ENCODE data around the gene DES. TPM values are rescaled to one million over a fixed set of nuclear protein-coding genes. Genes with fewer than 3 reads are reported as not detected.

Gene DES
- total RNA-seq, 1 donor from 2014 or later, result 182 TPM

- H3K4me1 ChIP-seq, result peaks cover 2 to 5% of the 10 kb centered on the region in 2 donors
- intact Hi-C loops (cut with DNase I), result no loop called here
- DNase-seq (ENCODE audit: low spot score in 2 of 2), result no peak
- H3K27me3 ChIP-seq, result no peaks in the 10 kb centered on the region
- H3K36me3 ChIP-seq, result peaks cover 50 to 64% of the 10 kb centered on the region in 2 donors
- H3K9me3 ChIP-seq, result no peaks in the 10 kb centered on the region
- H3K4me3 ChIP-seq, result no peak overlapping the region
- no peak overlapping the region for H3K27ac ChIP-seq
- TF ChIP-seq, protein P1, sequence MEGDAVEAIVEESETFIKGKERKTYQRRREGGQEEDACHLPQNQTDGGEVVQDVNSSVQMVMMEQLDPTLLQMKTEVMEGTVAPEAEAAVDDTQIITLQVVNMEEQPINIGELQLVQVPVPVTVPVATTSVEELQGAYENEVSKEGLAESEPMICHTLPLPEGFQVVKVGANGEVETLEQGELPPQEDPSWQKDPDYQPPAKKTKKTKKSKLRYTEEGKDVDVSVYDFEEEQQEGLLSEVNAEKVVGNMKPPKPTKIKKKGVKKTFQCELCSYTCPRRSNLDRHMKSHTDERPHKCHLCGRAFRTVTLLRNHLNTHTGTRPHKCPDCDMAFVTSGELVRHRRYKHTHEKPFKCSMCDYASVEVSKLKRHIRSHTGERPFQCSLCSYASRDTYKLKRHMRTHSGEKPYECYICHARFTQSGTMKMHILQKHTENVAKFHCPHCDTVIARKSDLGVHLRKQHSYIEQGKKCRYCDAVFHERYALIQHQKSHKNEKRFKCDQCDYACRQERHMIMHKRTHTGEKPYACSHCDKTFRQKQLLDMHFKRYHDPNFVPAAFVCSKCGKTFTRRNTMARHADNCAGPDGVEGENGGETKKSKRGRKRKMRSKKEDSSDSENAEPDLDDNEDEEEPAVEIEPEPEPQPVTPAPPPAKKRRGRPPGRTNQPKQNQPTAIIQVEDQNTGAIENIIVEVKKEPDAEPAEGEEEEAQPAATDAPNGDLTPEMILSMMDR (IDR thresholded peaks at IDR 0.05), result no peak
These were observed 36.7 kb upstream of the DES start for GRCh38 chr2:219381448-219381847.

DNA sequence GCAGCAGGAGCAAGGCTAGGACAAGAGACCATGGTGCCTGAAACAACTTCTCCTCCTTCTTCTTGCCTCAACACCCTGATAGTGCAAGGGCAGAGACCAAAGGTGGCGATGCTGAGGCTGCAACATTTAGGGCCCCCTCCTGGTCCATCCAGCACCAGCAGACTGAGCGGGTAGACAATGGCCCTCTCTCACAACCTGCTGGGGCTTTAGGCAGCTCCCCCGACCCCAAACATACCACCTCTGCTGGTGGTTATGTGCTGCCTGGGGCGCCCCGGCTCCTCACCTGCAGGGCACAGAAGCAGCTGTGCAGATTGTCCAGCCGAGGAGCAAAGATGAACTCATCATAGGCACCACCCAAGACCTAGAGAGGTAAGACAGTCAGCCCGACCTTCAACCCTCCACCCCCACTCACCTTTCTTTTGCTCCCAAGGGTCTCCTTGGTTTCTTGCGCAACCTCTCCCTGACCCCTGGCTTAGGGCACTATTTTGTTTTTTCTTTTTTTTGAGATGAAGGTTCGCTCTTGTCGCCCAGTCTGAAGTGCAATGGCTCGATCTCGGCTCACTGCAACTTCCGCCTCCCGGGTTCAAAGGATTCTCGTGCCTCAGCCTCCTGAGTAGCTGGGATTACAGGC is 34.0 kb upstream of the DES start:
- TF ChIP-seq, protein P1 (IDR thresholded peaks at IDR 0.05), result no peak
- H3K4me1 ChIP-seq, result peaks cover 8 to 11% of the 10 kb centered on the region in 2 donors
- no peaks in the 10 kb centered on the region for H3K27me3 ChIP-seq
- H3K4me3 ChIP-seq, result no peak overlapping the region
- DNase-seq (ENCODE audit: low spot score in 2 of 2), result no peak
- peaks cover 47 to 55% of the 10 kb centered on the region in 2 donors for H3K36me3 ChIP-seq
- no peaks in the 10 kb centered on the region for H3K9me3 ChIP-seq
- H3K27ac ChIP-seq, result no peak overlapping the region
- intact Hi-C loops (cut with DNase I), result no loop called here

GRCh38 chr2:219384859-219385258 is 33.3 kb upstream of the DES start:
- intact Hi-C loops (cut with DNase I), result loop anchor here (5.0 kb wide), 4 partner anchors 93 to 212 kb away; partner anchors contain the start of genes CNPPD1, DNAJB2, RETREG2 and STK11IP
- Histone ChIP-seq H3K36me3 (peaks cover 47 to 55% of the 10 kb centered on the region in 2 donors), H3K27ac (no peak overlapping the region), H3K4me3 (no peak overlapping the region), H3K4me1 (peaks cover 8 to 11% of the 10 kb centered on the region in 2 donors), H3K9me3 (no peaks in the 10 kb centered on the region), H3K27me3 (no peaks in the 10 kb centered on the region)
- TF ChIP-seq, protein P1 (IDR thresholded peaks at IDR 0.05), result no peak
- DNase-seq (ENCODE audit: low spot score in 2 of 2), result no peak

DNA sequence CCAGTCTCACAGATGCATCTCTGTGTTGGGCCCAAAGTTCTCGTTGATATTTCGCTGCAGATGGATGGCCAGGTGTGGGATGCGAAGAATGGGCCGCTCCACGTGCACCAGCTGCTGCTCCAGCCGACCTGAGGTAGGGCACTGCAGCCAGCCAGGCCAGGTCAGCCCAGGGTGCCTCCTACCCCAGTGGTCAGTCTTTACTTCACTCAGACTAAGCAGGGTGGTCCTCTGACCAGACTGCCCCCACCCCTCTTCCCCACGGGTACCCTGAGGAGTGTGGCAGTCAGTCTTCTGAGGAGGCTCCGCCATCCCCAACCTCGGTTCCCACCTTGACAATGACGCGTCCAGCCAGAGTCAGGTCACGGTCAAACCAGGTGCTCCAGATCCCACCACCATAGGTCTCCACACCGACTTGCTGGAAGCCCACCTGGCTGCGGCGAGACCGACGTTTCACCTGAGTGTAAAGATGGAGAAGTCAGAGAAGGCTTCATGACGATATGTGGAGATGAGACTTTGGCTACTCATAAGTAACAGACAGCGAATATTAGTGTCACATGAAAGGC is 32.1 kb upstream of the DES start:
- Histone ChIP-seq H3K36me3 (peaks cover 43 to 52% of the 10 kb centered on the region in 2 donors), H3K9me3 (no peaks in the 10 kb centered on the region), H3K27me3 (no peaks in the 10 kb centered on the region), H3K4me1 (peaks cover 8 to 11% of the 10 kb centered on the region in 2 donors), H3K27ac (no peak overlapping the region), H3K4me3 (peak overlapping the region in 1 of 2 donors; percentile 82)
- no peak for DNase-seq (ENCODE audit: low spot score in 2 of 2)
- intact Hi-C loops (cut with DNase I), result loop anchor here (5.0 kb wide), 4 partner anchors 94 to 211 kb away; partner anchors contain the start of genes CNPPD1, DNAJB2, RETREG2 and STK11IP
- TF ChIP-seq, protein P1 (IDR thresholded peaks at IDR 0.05), result no peak

DNA sequence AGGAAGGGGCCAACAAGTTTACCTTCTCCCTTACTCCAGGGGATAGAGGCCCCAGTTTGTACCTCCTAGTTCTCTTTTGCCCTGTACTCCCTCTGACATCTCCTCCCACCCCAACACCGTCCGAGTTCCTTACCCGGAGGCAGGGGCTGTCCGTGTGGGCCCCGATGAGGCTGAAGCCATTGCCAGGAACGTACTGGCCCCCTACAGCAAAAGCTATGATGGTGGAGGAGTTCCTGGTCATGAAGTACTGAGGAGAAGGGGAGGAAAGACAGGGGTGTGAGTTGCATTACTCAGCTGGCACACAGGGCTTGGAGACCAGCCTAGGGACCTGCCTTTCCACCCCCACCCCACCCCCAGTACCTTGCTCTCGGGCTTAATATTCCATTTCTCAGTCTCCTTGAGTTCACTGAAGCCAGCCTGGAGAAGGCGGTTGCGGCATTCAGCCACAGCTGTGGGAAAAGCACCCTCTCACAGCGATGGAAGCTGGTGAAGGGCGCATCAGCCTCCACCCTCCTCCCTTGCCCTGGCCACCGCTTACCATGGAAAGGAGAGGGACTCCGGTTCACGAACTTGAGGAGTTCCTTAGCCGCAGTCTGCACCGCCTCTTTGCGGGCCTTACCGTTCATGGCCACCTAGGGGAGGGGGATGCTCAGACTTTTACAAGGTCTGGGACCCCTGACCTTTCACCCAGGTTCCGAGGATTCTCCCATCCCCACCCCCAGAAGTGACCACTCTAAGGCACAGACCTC is 31.5 kb upstream of the DES start:
- intact Hi-C loops (cut with DNase I), result loop anchor here (1.0 to 5.0 kb wide), 5 partner anchors 94 to 211 kb away; partner anchors contain the start of genes ABCB6, CNPPD1, DNAJB2 and RETREG2
- Histone ChIP-seq H3K27me3 (no peaks in the 10 kb centered on the region), H3K4me3 (peak overlapping the region; percentile 81 to 82), H3K4me1 (peaks cover 8 to 11% of the 10 kb centered on the region in 2 donors), H3K9me3 (no peaks in the 10 kb centered on the region), H3K27ac (peak overlapping the region; percentile 80 to 90), H3K36me3 (peaks cover 37 to 45% of the 10 kb centered on the region in 2 donors)
- peak in 1 of 2 donors; percentile 74 for DNase-seq (ENCODE audit: low spot score in 2 of 2)
- TF ChIP-seq, protein P1 (IDR thresholded peaks at IDR 0.05), result no peak
